CD14-positive monocyte (primary cell): Measurements from ENCODE around the gene EDC3. TPM values are rescaled to one million over a fixed set of nuclear protein-coding genes. Genes with fewer than 3 reads are reported as not detected.
"Not testable (repeated sequence)": the region's sequence is repeated elsewhere in the genome, so short reads cannot be mapped to it uniquely, and the experiment has no call there.

Source experiments
- DNase-seq, 3 donors: peaks; one replicate each; pipeline ENCODE4 v3.0.0-alpha.2; 2011 to 2022
- H2AFZ ChIP-seq: 2 replicates; pipeline ENCODE4 v1.6.0; 2012; ENCODE audit warnings: mild to moderate bottlenecking, low read depth, low read length, inconsistent platforms; ENCODE audit not compliant: insufficient read depth, poor library complexity, severe bottlenecking
- H3K27ac ChIP-seq, 2 donors: 1 replicate in 1 of 2; 2 replicates in 1 of 2; pipeline ENCODE4 v1.5.1; 2012 to 2013; ENCODE audit warnings: low read length in 2 of 2, control low read depth in 1 of 2, inconsistent platforms in 1 of 2, low read depth in 1 of 2, mild to moderate bottlenecking in 1 of 2
- H3K27me3 ChIP-seq, 2 donors: one replicate each; pipeline versions ENCODE4 v1.6.0 to v1.6.1; 2011 to 2013; ENCODE audit warnings: low read length in 2 of 2; ENCODE audit not compliant: control insufficient read depth in 2 of 2, insufficient read depth in 2 of 2
- H3K36me3 ChIP-seq, 2 donors: replicated peaks in 1 of 2; 1 replicate in 1 of 2; 2 replicates in 1 of 2; pipeline versions ENCODE4 v1.5.1 to v1.6.1; 2012 to 2013; ENCODE audit warnings: low read length in 2 of 2, control low read depth in 1 of 2, inconsistent platforms in 1 of 2, mild to moderate bottlenecking in 1 of 2; ENCODE audit not compliant: insufficient read depth in 2 of 2, control insufficient read depth in 1 of 2
- H3K4me1 ChIP-seq, 2 donors: 1 replicate in 1 of 2; 2 replicates in 1 of 2; pipeline versions ENCODE4 v1.5.1 to v1.6.1; 2012 to 2013; ENCODE audit warnings: low read length in 2 of 2, control low read depth in 1 of 2, inconsistent platforms in 1 of 2, mild to moderate bottlenecking in 1 of 2, moderate library complexity in 1 of 2; ENCODE audit not compliant: insufficient read depth in 2 of 2, control insufficient read depth in 1 of 2
- H3K4me2 ChIP-seq: replicated peaks from 2 replicates; pipeline ENCODE3; 2012; ENCODE audit warnings: low read length, moderate library complexity, mild to moderate bottlenecking; ENCODE audit not compliant: poor library complexity, severe bottlenecking; ENCODE audit errors: extremely low read depth
- H3K4me3 ChIP-seq, 3 experiments: fragments of 200-600 bp in 1 of 3; sonication (generic) in 1 of 3; replicated peaks in 1 of 3; 1 replicate in 2 of 3; 2 replicates in 1 of 3; pipeline ENCODE4 v1.5.1; 2011 to 2013; ENCODE audit warnings: low read length in 3 of 3, mild to moderate bottlenecking in 3 of 3, control low read depth in 2 of 3, low read depth in 2 of 3, inconsistent platforms in 1 of 3, moderate library complexity in 1 of 3
- H3K79me2 ChIP-seq: 2 replicates; pipeline ENCODE4 v1.6.0; 2012; ENCODE audit warnings: mild to moderate bottlenecking, control low read depth, inconsistent platforms, low read length, moderate library complexity; ENCODE audit not compliant: insufficient read depth
- H3K9ac ChIP-seq: 2 replicates; pipeline ENCODE4 v1.6.0; 2017; ENCODE audit warnings: low read length, mild to moderate bottlenecking; ENCODE audit not compliant: insufficient read depth, poor library complexity, severe bottlenecking
- H3K9me3 ChIP-seq, 2 donors: replicated peaks in 1 of 2; 1 replicate in 1 of 2; 2 replicates in 1 of 2; pipeline versions ENCODE4 v1.5.1 to v1.6.1; 2012 to 2013; ENCODE audit warnings: low read length in 2 of 2, control low read depth in 1 of 2; ENCODE audit not compliant: control insufficient read depth in 1 of 2, insufficient read depth in 1 of 2
- H4K20me1 ChIP-seq: 2 replicates; pipeline ENCODE4 v1.6.0; 2012; ENCODE audit warnings: mild to moderate bottlenecking, low read length, control low read depth, moderate library complexity; ENCODE audit not compliant: insufficient read depth
- H3K27ac Mint-ChIP-seq, 7 donors: one replicate each; pipeline ENCODE4 v1.8.0; 2020; ENCODE audit warnings: mild to moderate bottlenecking in 7 of 7, mixed read lengths in 7 of 7, moderate library complexity in 6 of 7, inconsistent platforms in 2 of 7
- H3K27me3 Mint-ChIP-seq, 3 donors: one replicate each; pipeline ENCODE4 v1.8.0; 2021 to 2022; ENCODE audit warnings: low read depth in 3 of 3, mild to moderate bottlenecking in 3 of 3, mixed read lengths in 3 of 3, moderate library complexity in 3 of 3, inconsistent platforms in 1 of 3
- H3K36me3 Mint-ChIP-seq, 2 donors: one replicate each; pipeline ENCODE4 v1.8.0; 2020; ENCODE audit warnings: mixed read lengths in 2 of 2, inconsistent platforms in 1 of 2, mild to moderate bottlenecking in 1 of 2
- H3K4me1 Mint-ChIP-seq: one replicate; pipeline ENCODE4 v1.8.0; 2020; ENCODE audit warnings: mild to moderate bottlenecking, mixed read lengths
- H3K4me3 Mint-ChIP-seq, 2 donors: one replicate each; pipeline ENCODE4 v1.8.0; 2020; ENCODE audit warnings: mild to moderate bottlenecking in 2 of 2, mixed read lengths in 2 of 2, moderate library complexity in 1 of 2
- H3K9me3 Mint-ChIP-seq, 7 donors: one replicate each; pipeline ENCODE4 v1.8.0; 2020 to 2022; ENCODE audit warnings: mixed read lengths in 7 of 7, mild to moderate bottlenecking in 6 of 7, moderate library complexity in 6 of 7, inconsistent platforms in 2 of 7
- WGBS: methylation state at CpG from one replicate; pipeline ENCODE4 v1.1.5; 2013; ENCODE audit warnings: missing lambda C conversion rate; ENCODE audit not compliant: insufficient coverage; 5-methylcytosine and 5-hydroxymethylcytosine counted together
- intact Hi-C, 2 donors: fragments of 100-400 bp; cut with micrococcal nuclease; formaldehyde crosslinking; loops; one replicate each; pipeline versions ENCODE4 v1.15.0 to v1.15.1; 2023
- polyA minus RNA-seq: library from RNA; depleted of rRNA, polyadenylated mRNA; stranded (reverse); fragments of >200 nt; gene quantifications from 2 replicates; pipeline ENCODE4 v1.2.3, GENCODE V29; 2012
- polyA plus RNA-seq, 3 donors: library from polyadenylated mRNA; depleted of rRNA in 1 of 3; unstranded in 2 of 3; stranded (reverse) in 1 of 3; fragments of 300-500 nt in 2 of 3; fragments of >200 nt in 1 of 3; fragmentation: Illumina TruSeq in 2 of 3; gene quantifications; 1 replicate in 2 of 3; 2 replicates in 1 of 3; pipeline ENCODE4 v1.2.3, GENCODE V29; 2012 to 2021
- total RNA-seq, 12 experiments: library from RNA in 1 of 12; stranded (reverse) in 1 of 12; fragments of 120-200 nt in 1 of 12; gene quantifications; one replicate each; pipeline ENCODE4 v1.2.4 and lab custom pipeline; 2013 to 2026; ENCODE audit warnings: mixed read lengths in 6 of 12, inconsistent platforms in 1 of 12
- TF ChIP-seq, protein P1 (sequence below): fragments of 200-600 bp; IDR thresholded peaks from one replicate; pipeline ENCODE4 v1.8.0; 2022; ENCODE audit warnings: antibody characterized with exemption, mild to moderate bottlenecking

EDC3 gene, protein sequence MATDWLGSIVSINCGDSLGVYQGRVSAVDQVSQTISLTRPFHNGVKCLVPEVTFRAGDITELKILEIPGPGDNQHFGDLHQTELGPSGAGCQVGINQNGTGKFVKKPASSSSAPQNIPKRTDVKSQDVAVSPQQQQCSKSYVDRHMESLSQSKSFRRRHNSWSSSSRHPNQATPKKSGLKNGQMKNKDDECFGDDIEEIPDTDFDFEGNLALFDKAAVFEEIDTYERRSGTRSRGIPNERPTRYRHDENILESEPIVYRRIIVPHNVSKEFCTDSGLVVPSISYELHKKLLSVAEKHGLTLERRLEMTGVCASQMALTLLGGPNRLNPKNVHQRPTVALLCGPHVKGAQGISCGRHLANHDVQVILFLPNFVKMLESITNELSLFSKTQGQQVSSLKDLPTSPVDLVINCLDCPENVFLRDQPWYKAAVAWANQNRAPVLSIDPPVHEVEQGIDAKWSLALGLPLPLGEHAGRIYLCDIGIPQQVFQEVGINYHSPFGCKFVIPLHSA
- 3.6 TPM for total RNA-seq (2013)
- polyA plus RNA-seq (10 to 100 TPM; 10.0 to 14.9 (median 10.5) TPM), polyA minus RNA-seq (5.1 and 5.3 TPM in 2 replicates), total RNA-seq (lab: John Stamatoyannopoulos, UW) (8.3 to 40.0 (median 14.2) reads per million in 11 experiments)

DNA sequence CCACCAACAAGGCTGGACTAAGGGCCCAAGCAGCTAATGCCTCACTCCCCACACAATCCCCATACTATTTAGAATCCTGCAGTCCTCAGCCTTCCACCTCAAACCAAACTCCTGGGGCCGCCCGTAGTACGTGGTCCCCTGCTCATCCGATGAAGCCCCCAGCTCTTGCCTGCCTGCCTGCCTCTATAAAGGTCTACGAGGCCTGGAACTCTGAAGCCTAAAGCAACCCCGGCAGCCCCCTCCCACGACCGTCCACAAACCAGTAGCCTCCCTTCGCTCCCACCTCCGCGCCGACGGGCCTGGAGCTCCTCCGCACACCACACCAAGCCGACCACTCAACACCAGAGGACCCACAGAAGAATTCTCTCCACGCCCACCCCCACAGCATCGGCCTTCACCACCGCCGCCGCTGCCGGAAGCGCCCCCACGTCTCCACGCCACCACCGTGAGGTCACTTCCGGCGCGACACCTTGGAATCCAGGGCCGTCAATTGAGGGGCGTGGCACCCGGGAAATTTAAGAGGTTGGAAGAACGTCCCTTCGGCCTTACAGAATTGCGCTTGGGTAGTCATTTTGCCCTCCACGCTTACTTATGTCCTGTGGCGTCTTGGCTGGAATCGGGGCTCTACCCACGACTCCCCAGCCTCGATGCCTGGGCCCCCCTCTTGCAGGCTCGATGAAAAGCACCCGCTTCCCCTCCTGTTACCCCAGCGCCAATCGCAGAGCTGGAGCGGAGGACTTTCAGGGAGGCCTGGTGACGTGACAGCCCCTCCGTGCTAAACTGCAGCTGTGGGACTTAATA is at the start of gene EDC3:
Gene EDC3, minus strand, starts transcription at position 428 of the 801 bp plus-strand sequence. CDS start 20,900 bp downstream, outside the sequence.
- Histone ChIP-seq H3K4me2 (peak within 1 kb of the TSS; percentile 76), H3K27me3 (peaks cover 0 to 2% of the 10 kb centered on the region in 2 donors), H3K79me2 (peaks cover 47% of the 10 kb centered on the region), H4K20me1 (no peaks in the 10 kb centered on the region), H3K9me3 (no peaks in the 10 kb centered on the region), H3K4me3 (peak within 1 kb of the TSS; percentile 59 to 100 (median 85)), H2AFZ (peak within 1 kb of the TSS; percentile 90), H3K36me3 (no peaks in the 10 kb centered on the region), H3K4me1 (peaks cover 14 to 17% of the 10 kb centered on the region in 2 donors), H3K9ac (peak within 1 kb of the TSS; percentile 88), H3K27ac (peak within 1 kb of the TSS; percentile 46 to 92)
- WGBS: under 1% methylated on average over 44 of the region's 46 CpGs
- TF ChIP-seq, protein P1, sequence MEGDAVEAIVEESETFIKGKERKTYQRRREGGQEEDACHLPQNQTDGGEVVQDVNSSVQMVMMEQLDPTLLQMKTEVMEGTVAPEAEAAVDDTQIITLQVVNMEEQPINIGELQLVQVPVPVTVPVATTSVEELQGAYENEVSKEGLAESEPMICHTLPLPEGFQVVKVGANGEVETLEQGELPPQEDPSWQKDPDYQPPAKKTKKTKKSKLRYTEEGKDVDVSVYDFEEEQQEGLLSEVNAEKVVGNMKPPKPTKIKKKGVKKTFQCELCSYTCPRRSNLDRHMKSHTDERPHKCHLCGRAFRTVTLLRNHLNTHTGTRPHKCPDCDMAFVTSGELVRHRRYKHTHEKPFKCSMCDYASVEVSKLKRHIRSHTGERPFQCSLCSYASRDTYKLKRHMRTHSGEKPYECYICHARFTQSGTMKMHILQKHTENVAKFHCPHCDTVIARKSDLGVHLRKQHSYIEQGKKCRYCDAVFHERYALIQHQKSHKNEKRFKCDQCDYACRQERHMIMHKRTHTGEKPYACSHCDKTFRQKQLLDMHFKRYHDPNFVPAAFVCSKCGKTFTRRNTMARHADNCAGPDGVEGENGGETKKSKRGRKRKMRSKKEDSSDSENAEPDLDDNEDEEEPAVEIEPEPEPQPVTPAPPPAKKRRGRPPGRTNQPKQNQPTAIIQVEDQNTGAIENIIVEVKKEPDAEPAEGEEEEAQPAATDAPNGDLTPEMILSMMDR: no peak
- Mint-ChIP-seq H3K27ac (peak within 1 kb of the TSS; percentile 95 to 99 (median 97)), H3K27me3 (peaks cover 8 to 23% (median 14%) of the 10 kb centered on the region in 3 donors), H3K4me3 (peak within 1 kb of the TSS; percentile 100), H3K36me3 (peaks cover 1 to 3% of the 10 kb centered on the region in 2 donors), H3K4me1 (peaks cover 31% of the 10 kb centered on the region), H3K9me3 (peaks cover 0 to 4% (median 1%) of the 10 kb centered on the region in 7 donors)
- intact Hi-C loops: no loop called here
- DNase-seq: peak; percentile 65 to 80 (median 73)

DNA sequence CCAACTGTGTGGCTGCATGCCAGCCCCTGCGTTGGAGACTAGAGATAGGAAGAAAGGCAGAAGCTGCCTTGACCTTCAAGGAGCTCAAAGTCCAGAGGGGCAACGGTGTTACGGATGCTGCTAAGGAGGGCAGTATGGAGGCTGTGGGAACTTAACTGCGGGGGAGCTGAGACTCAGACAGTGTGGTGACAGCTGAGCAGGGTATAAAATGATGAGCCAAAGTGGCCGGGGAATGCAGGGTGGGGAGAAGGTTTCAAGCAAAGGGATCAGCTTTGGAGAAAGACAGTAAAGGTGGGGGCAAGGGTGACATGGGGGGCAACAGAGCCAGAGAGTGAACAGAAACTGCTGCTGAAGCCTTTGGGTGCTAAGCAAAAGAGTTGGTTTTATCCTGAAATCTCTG is 46.6 kb upstream of the EDC3 start:
- Histone ChIP-seq H4K20me1 (no peaks in the 10 kb centered on the region), H3K9me3 (peaks cover 0 to 6% of the 10 kb centered on the region in 2 donors), H3K9ac (no peak overlapping the region), H3K27me3 (peaks cover 0 to 3% of the 10 kb centered on the region in 2 donors), H2AFZ (no peak overlapping the region), H3K4me2 (no peak overlapping the region), H3K4me1 (no peaks in the 10 kb centered on the region), H3K36me3 (no peaks in the 10 kb centered on the region), H3K4me3 (no peak overlapping the region), H3K27ac (no peak overlapping the region), H3K79me2 (no peaks in the 10 kb centered on the region)
- intact Hi-C loops: no loop called here
- peaks cover 9 to 22% (median 18%) of the 10 kb centered on the region in 7 donors for H3K9me3 Mint-ChIP-seq
- no peaks in the 10 kb centered on the region for H3K36me3 Mint-ChIP-seq
- H3K4me3 Mint-ChIP-seq: no peak overlapping the region
- WGBS: 84% methylated on average over 5 of the region's 5 CpGs
- peaks cover 6 to 17% (median 13%) of the 10 kb centered on the region in 3 donors for H3K27me3 Mint-ChIP-seq
- no peak overlapping the region for H3K27ac Mint-ChIP-seq
- TF ChIP-seq, protein P1: no peak
- H3K4me1 Mint-ChIP-seq: no peaks in the 10 kb centered on the region
- no peak for DNase-seq

DNA sequence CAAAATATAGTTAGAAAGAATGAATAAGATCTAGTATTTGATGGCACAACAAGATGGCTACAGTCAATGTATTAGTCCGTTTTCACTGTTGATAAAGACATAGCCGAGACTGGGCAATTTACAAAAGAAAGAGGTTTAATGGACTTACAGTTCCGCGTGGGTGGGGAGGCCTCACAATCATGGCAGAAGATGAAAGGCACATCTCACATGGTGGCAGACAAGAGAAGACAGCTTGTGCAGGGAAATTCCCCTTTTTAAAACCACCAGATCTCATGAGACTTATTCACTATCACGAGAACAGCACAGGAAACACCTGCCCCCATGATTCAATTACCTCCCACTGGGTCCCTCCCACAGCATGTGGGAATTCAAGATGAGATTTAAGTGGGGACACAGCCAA is 42.4 kb upstream of the EDC3 start:
- H3K79me2 ChIP-seq, H3K27ac Mint-ChIP-seq, H3K9me3 ChIP-seq, H3K4me3 Mint-ChIP-seq, H3K4me2 ChIP-seq, H3K27ac ChIP-seq, H3K4me1 Mint-ChIP-seq, H3K9ac ChIP-seq, H4K20me1 ChIP-seq, H3K36me3 Mint-ChIP-seq, H3K27me3 ChIP-seq, H2AFZ ChIP-seq, H3K4me3 ChIP-seq, intact Hi-C loops, H3K36me3 ChIP-seq, H3K4me1 ChIP-seq: not testable (repeated sequence)
- peaks cover 9 to 22% (median 19%) of the 10 kb centered on the region in 7 donors for H3K9me3 Mint-ChIP-seq
- DNase-seq: peak in 1 of 3 donors; percentile 42
- H3K27me3 Mint-ChIP-seq: peaks cover 6 to 21% (median 20%) of the 10 kb centered on the region in 3 donors
- 100% methylated on average over 2 of the region's 5 CpGs for WGBS
